CD8-positive, alpha-beta memory T cell (primary cell): ENCODE data around the gene LRFN4. TPM values are rescaled to one million over a fixed set of nuclear protein-coding genes. Genes with fewer than 3 reads are reported as not detected.

ENCODE experiments used
- CTCF ChIA-PET: fragments of 350-600 bp; sonication (Branson Sonifier 250); formaldehyde crosslinking; loops from one replicate; lab custom pipeline; 2021; ENCODE audit warnings: antibody characterized with exemption; lab: Charles Lee
- POLR2A ChIA-PET: fragments of 350-600 bp; sonication (Branson Sonifier 250); formaldehyde crosslinking; loops from one replicate; lab custom pipeline; 2021; ENCODE audit warnings: antibody characterized with exemption; lab: Charles Lee
- DNase-seq, 5 donors: peaks; one replicate each; pipeline versions ENCODE4 v3.0.0 to v3.0.0-alpha.2; 2020 to 2022; ENCODE audit warnings: mixed read lengths in 1 of 5
- H3K27ac ChIP-seq: one replicate; pipeline ENCODE4 v1.7.0; 2013; ENCODE audit warnings: low read depth, mild to moderate bottlenecking, low read length, moderate library complexity
- H3K27me3 ChIP-seq: 2 replicates; pipeline ENCODE4 v1.7.0; 2013; ENCODE audit warnings: low read length, mild to moderate bottlenecking; ENCODE audit not compliant: insufficient read depth, poor library complexity, severe bottlenecking
- H3K36me3 ChIP-seq: 2 replicates; pipeline ENCODE4 v1.7.0; 2013; ENCODE audit warnings: mild to moderate bottlenecking, low read length, moderate library complexity; ENCODE audit not compliant: insufficient read depth
- H3K4me1 ChIP-seq: 2 replicates; pipeline ENCODE4 v1.7.0; 2013; ENCODE audit warnings: mild to moderate bottlenecking, low read length, moderate library complexity; ENCODE audit not compliant: insufficient read depth
- H3K4me3 ChIP-seq: 2 replicates; pipeline ENCODE4 v1.7.0; 2013; ENCODE audit warnings: mild to moderate bottlenecking, low read length
- H3K9me3 ChIP-seq: 2 replicates; pipeline ENCODE4 v1.7.0; 2013; ENCODE audit warnings: mild to moderate bottlenecking, low read length
- H3K27ac Mint-ChIP-seq, 8 donors: one replicate each; pipeline ENCODE4 v1.8.0; 2020 to 2021; ENCODE audit warnings: mixed read lengths in 8 of 8, mild to moderate bottlenecking in 6 of 8, inconsistent platforms in 3 of 8, moderate library complexity in 3 of 8
- H3K27me3 Mint-ChIP-seq, 2 donors: one replicate each; pipeline ENCODE4 v1.8.0; 2020 to 2021; ENCODE audit warnings: mixed read lengths in 2 of 2, mild to moderate bottlenecking in 1 of 2, moderate library complexity in 1 of 2
- H3K36me3 Mint-ChIP-seq, 3 donors: one replicate each; pipeline ENCODE4 v1.8.0; 2020 to 2021; ENCODE audit warnings: mixed read lengths in 3 of 3, inconsistent platforms in 1 of 3, mild to moderate bottlenecking in 1 of 3
- H3K4me1 Mint-ChIP-seq, 3 donors: one replicate each; pipeline ENCODE4 v1.8.0; 2020 to 2021; ENCODE audit warnings: mixed read lengths in 3 of 3, inconsistent platforms in 1 of 3, mild to moderate bottlenecking in 1 of 3
- H3K4me3 Mint-ChIP-seq, 7 donors: one replicate each; pipeline ENCODE4 v1.8.0; 2020 to 2021; ENCODE audit warnings: mixed read lengths in 7 of 7, mild to moderate bottlenecking in 6 of 7, moderate library complexity in 4 of 7, inconsistent platforms in 2 of 7
- H3K9me3 Mint-ChIP-seq, 5 donors: one replicate each; pipeline ENCODE4 v1.8.0; 2020 to 2022; ENCODE audit warnings: mixed read lengths in 5 of 5, mild to moderate bottlenecking in 3 of 5, moderate library complexity in 2 of 5, inconsistent platforms in 1 of 5
- polyA plus RNA-seq: library from polyadenylated mRNA; unstranded; fragments of 300-500 nt; fragmentation: Illumina TruSeq; gene quantifications from one replicate; pipeline ENCODE4 v1.2.3, GENCODE V29; 2021
- total RNA-seq, 2 experiments: library from RNA; stranded (reverse); gene quantifications; one replicate each; pipeline ENCODE4 v1.2.3, GENCODE V29; 2021

LRFN4 gene
- total and polyA plus RNA-seq, 3 experiments from 2014 or later = 2.2 to 42.8 (median 35.5) TPM

DNA sequence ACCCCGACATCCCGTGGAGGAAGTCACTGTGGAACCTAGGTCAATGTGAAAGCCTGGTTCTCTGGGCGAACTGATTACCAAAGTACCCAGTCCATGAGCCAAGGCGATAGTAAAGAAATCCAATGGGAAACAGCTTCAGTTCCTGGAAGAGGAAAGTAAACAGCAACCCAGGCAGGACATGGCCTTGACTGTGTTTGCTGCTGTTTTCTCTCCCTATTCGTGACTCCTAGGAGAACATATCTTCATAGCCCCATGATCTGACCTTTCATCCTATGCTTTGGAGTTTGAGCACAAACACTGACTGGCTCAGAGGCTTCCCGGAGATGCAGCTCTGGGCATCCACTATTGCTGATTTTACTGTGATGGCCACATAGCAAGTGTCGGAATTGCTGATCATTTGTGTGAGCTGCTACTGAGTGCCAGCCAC, 45.1 kb downstream of the LRFN4 start:
- Mint-ChIP-seq H3K36me3 (no peaks in the 10 kb centered on the region), H3K27me3 (peaks cover 5 to 12% of the 10 kb centered on the region in 2 donors), H3K4me3 (no peak overlapping the region), H3K9me3 (no peaks in the 10 kb centered on the region), H3K4me1 (no peaks in the 10 kb centered on the region), H3K27ac (no peak overlapping the region)
- Histone ChIP-seq H3K9me3 (no peaks in the 10 kb centered on the region), H3K27me3 (no peaks in the 10 kb centered on the region), H3K27ac (no peak overlapping the region), H3K36me3 (no peaks in the 10 kb centered on the region), H3K4me3 (no peak overlapping the region), H3K4me1 (no peaks in the 10 kb centered on the region)
- no peak for DNase-seq
- ChIA-PET POLR2A (no interaction called here), CTCF (no interaction called here)

DNA sequence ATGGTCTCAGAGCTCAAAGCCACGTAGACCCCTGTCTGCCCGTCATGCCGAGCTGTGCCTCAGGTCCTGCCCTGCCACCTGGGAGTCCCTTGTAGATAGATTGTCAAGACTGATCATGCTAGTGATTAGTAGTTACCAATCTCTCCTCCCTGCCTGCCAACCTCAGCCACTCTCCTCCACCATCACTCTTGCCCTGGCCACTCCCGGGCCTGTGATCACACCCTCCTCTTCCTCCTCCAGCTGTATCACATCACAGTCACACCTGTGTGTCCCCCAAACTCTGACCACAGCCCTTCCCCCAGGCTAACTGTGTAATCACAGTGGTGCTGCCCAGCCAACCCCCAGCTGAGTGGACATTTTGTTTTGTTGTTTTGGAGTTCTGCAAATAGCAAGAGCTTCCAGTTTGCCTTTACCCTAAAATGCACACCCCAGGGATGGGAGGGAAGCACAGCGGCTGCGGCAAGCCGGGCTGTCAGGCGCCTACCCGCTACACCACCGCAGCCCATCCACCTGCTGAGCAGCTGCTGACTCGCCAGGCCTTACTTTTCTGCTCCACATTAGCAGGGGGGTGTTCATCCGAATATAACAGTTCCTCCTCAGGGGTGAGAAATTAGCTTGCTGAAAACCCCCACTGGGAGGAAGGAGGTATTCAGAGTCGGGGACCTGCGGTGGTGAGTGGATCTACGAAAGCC, 45.8 kb downstream of the LRFN4 start:
- no peak for DNase-seq
- Mint-ChIP-seq H3K36me3 (no peaks in the 10 kb centered on the region), H3K4me1 (no peaks in the 10 kb centered on the region), H3K9me3 (no peaks in the 10 kb centered on the region), H3K27me3 (peaks cover 5 to 12% of the 10 kb centered on the region in 2 donors), H3K27ac (peak overlapping the region in 1 of 8 donors; percentile 30), H3K4me3 (no peak overlapping the region)
- no peaks in the 10 kb centered on the region for H3K27me3 ChIP-seq
- CTCF ChIA-PET = no interaction called here
- POLR2A ChIA-PET = no interaction called here
- H3K4me3 ChIP-seq = no peak overlapping the region
- H3K27ac ChIP-seq = no peak overlapping the region
- H3K4me1 ChIP-seq = no peaks in the 10 kb centered on the region
- no peaks in the 10 kb centered on the region for H3K9me3 ChIP-seq
- H3K36me3 ChIP-seq = no peaks in the 10 kb centered on the region

DNA sequence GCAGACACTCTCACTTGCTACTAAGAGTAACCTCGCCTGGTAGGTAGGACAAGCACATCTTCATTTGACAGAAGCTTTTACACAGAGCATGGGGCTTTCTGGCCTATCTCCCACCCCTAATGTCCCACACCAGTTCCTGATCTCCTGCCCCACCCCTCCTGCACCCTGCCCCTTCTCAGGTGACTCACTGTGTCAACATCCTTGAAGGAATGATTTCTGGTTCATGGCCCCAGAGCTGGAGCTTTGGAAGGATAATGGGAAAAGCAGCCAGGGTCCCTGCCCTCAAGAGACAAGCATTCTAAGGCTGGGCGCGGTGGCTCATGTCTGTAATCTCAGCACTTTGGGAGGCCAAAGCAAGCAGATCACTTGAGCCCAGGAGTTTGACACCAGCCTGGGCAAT, 47.2 kb downstream of the LRFN4 start:
- no peaks in the 10 kb centered on the region for H3K27me3 ChIP-seq
- CTCF ChIA-PET = no interaction called here
- POLR2A ChIA-PET = no interaction called here
- no peaks in the 10 kb centered on the region for H3K4me1 ChIP-seq
- no peak overlapping the region for H3K4me3 Mint-ChIP-seq
- no peaks in the 10 kb centered on the region for H3K36me3 ChIP-seq
- H3K36me3 Mint-ChIP-seq = no peaks in the 10 kb centered on the region
- H3K27ac Mint-ChIP-seq = no peak overlapping the region
- no peak overlapping the region for H3K4me3 ChIP-seq
- no peaks in the 10 kb centered on the region for H3K9me3 Mint-ChIP-seq
- DNase-seq = no peak
- no peaks in the 10 kb centered on the region for H3K9me3 ChIP-seq
- peaks cover 5 to 12% of the 10 kb centered on the region in 2 donors for H3K27me3 Mint-ChIP-seq
- no peak overlapping the region for H3K27ac ChIP-seq
- no peaks in the 10 kb centered on the region for H3K4me1 Mint-ChIP-seq

DNA sequence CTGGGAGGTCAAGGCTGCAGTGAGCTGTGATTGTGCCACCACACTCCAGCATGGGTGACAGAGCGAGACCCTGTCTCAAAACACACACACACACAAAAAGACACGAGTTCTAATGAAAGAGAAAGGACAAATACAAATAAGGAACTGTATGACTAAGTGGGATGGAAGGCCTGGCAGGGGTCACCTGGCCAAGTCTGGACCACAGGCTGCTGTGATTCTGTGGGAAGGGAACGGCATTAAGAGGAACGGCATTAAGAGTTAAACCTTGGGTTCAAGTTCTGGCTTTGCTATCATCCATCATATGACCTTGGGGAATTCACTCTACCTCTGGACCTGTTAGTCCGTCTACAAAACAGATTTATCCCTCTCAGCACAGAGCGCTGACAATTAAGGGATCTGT, 47.7 kb downstream of the LRFN4 start:
- Mint-ChIP-seq H3K27me3 (peaks cover 5 to 15% of the 10 kb centered on the region in 2 donors), H3K9me3 (no peaks in the 10 kb centered on the region), H3K27ac (no peak overlapping the region), H3K36me3 (no peaks in the 10 kb centered on the region), H3K4me1 (no peaks in the 10 kb centered on the region), H3K4me3 (peak overlapping the region in 1 of 7 donors; percentile 44)
- H3K4me3 ChIP-seq = no peak overlapping the region
- H3K27me3 ChIP-seq = no peaks in the 10 kb centered on the region
- no peak overlapping the region for H3K27ac ChIP-seq
- H3K36me3 ChIP-seq = no peaks in the 10 kb centered on the region
- ChIA-PET CTCF (no interaction called here), POLR2A (no interaction called here)
- H3K4me1 ChIP-seq = no peaks in the 10 kb centered on the region
- DNase-seq = no peak
- no peaks in the 10 kb centered on the region for H3K9me3 ChIP-seq

DNA sequence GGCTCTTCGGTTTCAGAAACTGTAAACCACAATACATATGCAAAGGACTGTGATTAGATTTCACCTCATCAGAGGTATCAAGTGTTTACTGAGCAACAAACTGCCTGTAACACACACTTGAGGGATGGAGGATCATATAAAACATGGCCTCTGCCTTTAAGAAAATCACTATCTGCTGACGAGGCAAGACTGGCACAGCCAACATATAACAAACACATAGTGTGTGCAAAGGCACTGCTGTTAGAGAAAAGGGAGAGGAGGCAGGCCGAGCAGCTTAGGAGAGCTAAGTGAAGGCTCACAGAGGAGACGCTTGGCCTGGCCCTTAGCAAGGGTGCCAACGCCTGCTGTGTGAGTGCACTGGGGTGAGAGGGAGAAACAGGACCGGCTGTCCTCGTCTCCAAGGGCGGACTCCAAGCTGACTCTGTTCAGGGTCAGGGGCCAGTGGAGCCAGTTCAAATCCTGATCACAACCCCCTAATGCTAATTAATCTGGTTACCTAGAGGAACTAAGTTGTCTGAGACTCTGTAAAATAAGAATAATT, 48.2 kb downstream of the LRFN4 start:
- H3K27me3 ChIP-seq = no peaks in the 10 kb centered on the region
- POLR2A ChIA-PET = no interaction called here

DNA sequence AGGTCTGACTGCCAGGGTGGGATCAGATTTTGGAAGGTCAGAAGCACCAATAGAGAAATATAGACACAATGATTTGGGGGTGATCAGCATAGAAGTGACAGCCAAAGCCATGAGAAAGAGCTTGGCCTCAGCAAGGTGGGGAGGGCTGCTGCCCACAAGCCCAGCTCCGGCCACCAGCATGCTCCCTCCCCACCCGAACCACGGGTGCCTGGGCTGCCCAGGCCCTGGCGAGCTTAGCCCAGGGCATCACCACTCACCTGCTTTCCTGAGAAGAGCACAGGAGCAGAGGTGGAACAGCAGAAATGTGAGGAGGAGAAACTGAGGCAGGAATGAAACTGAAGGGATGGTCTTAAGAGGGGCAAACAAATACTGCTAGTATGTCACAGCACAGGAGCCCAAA, 48.8 kb downstream of the LRFN4 start:
- no peak for DNase-seq
- no peak overlapping the region for H3K27ac Mint-ChIP-seq
- no peak overlapping the region for H3K4me3 Mint-ChIP-seq
- no peaks in the 10 kb centered on the region for H3K9me3 Mint-ChIP-seq
- ChIA-PET CTCF (no interaction called here), POLR2A (no interaction called here)
- H3K4me1 ChIP-seq = no peaks in the 10 kb centered on the region
- H3K27me3 ChIP-seq = no peaks in the 10 kb centered on the region
- H3K4me1 Mint-ChIP-seq = no peaks in the 10 kb centered on the region
- H3K9me3 ChIP-seq = no peaks in the 10 kb centered on the region
- no peak overlapping the region for H3K4me3 ChIP-seq
- no peaks in the 10 kb centered on the region for H3K36me3 ChIP-seq
- no peaks in the 10 kb centered on the region for H3K36me3 Mint-ChIP-seq
- H3K27ac ChIP-seq = no peak overlapping the region
- H3K27me3 Mint-ChIP-seq = peaks cover 5 to 17% of the 10 kb centered on the region in 2 donors

More for the DNA sequence above, 48.2 kb downstream of the LRFN4 start:
- peak in 1 of 5 donors; percentile 20 for DNase-seq
- Mint-ChIP-seq H3K27me3 (peaks cover 5 to 17% of the 10 kb centered on the region in 2 donors), H3K9me3 (no peaks in the 10 kb centered on the region), H3K27ac (no peak overlapping the region), H3K36me3 (no peaks in the 10 kb centered on the region), H3K4me1 (no peaks in the 10 kb centered on the region), H3K4me3 (no peak overlapping the region)
- H3K4me3 ChIP-seq = no peak overlapping the region
- H3K4me1 ChIP-seq = no peaks in the 10 kb centered on the region
- H3K27ac ChIP-seq = no peak overlapping the region
- H3K9me3 ChIP-seq = no peaks in the 10 kb centered on the region
- CTCF ChIA-PET = no interaction called here
- H3K36me3 ChIP-seq = no peaks in the 10 kb centered on the region

DNA sequence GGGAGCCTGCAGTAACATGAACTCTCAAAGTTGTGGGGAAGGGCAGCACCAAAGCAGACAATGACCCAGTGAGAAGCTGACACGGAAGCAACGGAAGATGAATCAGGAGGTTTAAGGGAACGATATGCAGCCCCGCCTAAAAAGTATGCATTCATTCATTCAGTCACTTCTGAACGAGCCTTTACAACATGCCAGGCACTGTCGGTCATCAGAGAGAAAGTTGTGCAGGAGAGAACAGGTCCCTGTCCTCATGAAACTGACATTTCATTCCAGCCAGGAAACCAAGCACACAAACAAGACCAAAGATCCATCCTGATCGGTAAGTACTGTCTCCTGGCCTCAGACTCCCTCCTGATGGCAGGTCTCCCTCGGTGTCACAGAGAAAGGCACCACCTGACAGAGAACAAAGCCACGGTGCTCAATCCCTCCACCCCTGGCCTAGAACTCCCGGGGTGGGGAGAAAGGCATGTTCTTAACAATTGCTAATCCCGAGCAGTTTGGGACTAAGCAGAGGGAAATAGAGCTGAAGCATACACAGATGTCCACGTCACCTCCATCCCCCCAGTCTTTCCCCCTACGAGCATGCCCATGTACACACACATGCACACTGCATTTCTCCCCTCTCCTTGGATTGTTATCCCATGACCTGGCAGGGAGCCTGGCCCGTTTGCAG, 49.3 kb downstream of the LRFN4 start:
- Histone ChIP-seq H3K4me3 (no peak overlapping the region), H3K27me3 (no peaks in the 10 kb centered on the region), H3K27ac (no peak overlapping the region), H3K9me3 (no peaks in the 10 kb centered on the region), H3K4me1 (no peaks in the 10 kb centered on the region), H3K36me3 (no peaks in the 10 kb centered on the region)
- no peaks in the 10 kb centered on the region for H3K9me3 Mint-ChIP-seq
- ChIA-PET POLR2A (no interaction called here), CTCF (no interaction called here)
- no peaks in the 10 kb centered on the region for H3K36me3 Mint-ChIP-seq
- no peaks in the 10 kb centered on the region for H3K4me1 Mint-ChIP-seq
- DNase-seq = peak in 1 of 5 donors; percentile 25
- H3K27ac Mint-ChIP-seq = peak overlapping the region in 1 of 8 donors; percentile 51
- H3K27me3 Mint-ChIP-seq = peaks cover 5 to 17% of the 10 kb centered on the region in 2 donors
- H3K4me3 Mint-ChIP-seq = no peak overlapping the region
